CD14-positive monocyte (primary cell): ENCODE measurements around the gene CASK. TPM values are rescaled to one million over a fixed set of nuclear protein-coding genes. Genes with fewer than 3 reads are reported as not detected.

Source experiments
- DNase-seq, 3 donors: peaks; one replicate each; pipeline ENCODE4 v3.0.0-alpha.2; 2011 to 2022
- H2AFZ ChIP-seq: 2 replicates; pipeline ENCODE4 v1.6.0; 2012; ENCODE audit warnings: mild to moderate bottlenecking, low read depth, low read length, inconsistent platforms; ENCODE audit not compliant: insufficient read depth, poor library complexity, severe bottlenecking
- H3K27ac ChIP-seq, 2 donors: 1 replicate in 1 of 2; 2 replicates in 1 of 2; pipeline ENCODE4 v1.5.1; 2012 to 2013; ENCODE audit warnings: low read length in 2 of 2, control low read depth in 1 of 2, inconsistent platforms in 1 of 2, low read depth in 1 of 2, mild to moderate bottlenecking in 1 of 2
- H3K27me3 ChIP-seq, 2 donors: one replicate each; pipeline versions ENCODE4 v1.6.0 to v1.6.1; 2011 to 2013; ENCODE audit warnings: low read length in 2 of 2; ENCODE audit not compliant: control insufficient read depth in 2 of 2, insufficient read depth in 2 of 2
- H3K36me3 ChIP-seq, 2 donors: replicated peaks in 1 of 2; 1 replicate in 1 of 2; 2 replicates in 1 of 2; pipeline versions ENCODE4 v1.5.1 to v1.6.1; 2012 to 2013; ENCODE audit warnings: low read length in 2 of 2, control low read depth in 1 of 2, inconsistent platforms in 1 of 2, mild to moderate bottlenecking in 1 of 2; ENCODE audit not compliant: insufficient read depth in 2 of 2, control insufficient read depth in 1 of 2
- H3K4me1 ChIP-seq, 2 donors: 1 replicate in 1 of 2; 2 replicates in 1 of 2; pipeline versions ENCODE4 v1.5.1 to v1.6.1; 2012 to 2013; ENCODE audit warnings: low read length in 2 of 2, control low read depth in 1 of 2, inconsistent platforms in 1 of 2, mild to moderate bottlenecking in 1 of 2, moderate library complexity in 1 of 2; ENCODE audit not compliant: insufficient read depth in 2 of 2, control insufficient read depth in 1 of 2
- H3K4me2 ChIP-seq: replicated peaks from 2 replicates; pipeline ENCODE3; 2012; ENCODE audit warnings: low read length, moderate library complexity, mild to moderate bottlenecking; ENCODE audit not compliant: poor library complexity, severe bottlenecking; ENCODE audit errors: extremely low read depth
- H3K4me3 ChIP-seq, 3 experiments: fragments of 200-600 bp in 1 of 3; sonication (generic) in 1 of 3; replicated peaks in 1 of 3; 1 replicate in 2 of 3; 2 replicates in 1 of 3; pipeline ENCODE4 v1.5.1; 2011 to 2013; ENCODE audit warnings: low read length in 3 of 3, mild to moderate bottlenecking in 3 of 3, control low read depth in 2 of 3, low read depth in 2 of 3, inconsistent platforms in 1 of 3, moderate library complexity in 1 of 3
- H3K79me2 ChIP-seq: 2 replicates; pipeline ENCODE4 v1.6.0; 2012; ENCODE audit warnings: mild to moderate bottlenecking, control low read depth, inconsistent platforms, low read length, moderate library complexity; ENCODE audit not compliant: insufficient read depth
- H3K9ac ChIP-seq: 2 replicates; pipeline ENCODE4 v1.6.0; 2017; ENCODE audit warnings: low read length, mild to moderate bottlenecking; ENCODE audit not compliant: insufficient read depth, poor library complexity, severe bottlenecking
- H3K9me3 ChIP-seq, 2 donors: replicated peaks in 1 of 2; 1 replicate in 1 of 2; 2 replicates in 1 of 2; pipeline versions ENCODE4 v1.5.1 to v1.6.1; 2012 to 2013; ENCODE audit warnings: low read length in 2 of 2, control low read depth in 1 of 2; ENCODE audit not compliant: control insufficient read depth in 1 of 2, insufficient read depth in 1 of 2
- H4K20me1 ChIP-seq: 2 replicates; pipeline ENCODE4 v1.6.0; 2012; ENCODE audit warnings: mild to moderate bottlenecking, low read length, control low read depth, moderate library complexity; ENCODE audit not compliant: insufficient read depth
- H3K27ac Mint-ChIP-seq, 7 donors: one replicate each; pipeline ENCODE4 v1.8.0; 2020; ENCODE audit warnings: mild to moderate bottlenecking in 7 of 7, mixed read lengths in 7 of 7, moderate library complexity in 6 of 7, inconsistent platforms in 2 of 7
- H3K27me3 Mint-ChIP-seq, 3 donors: one replicate each; pipeline ENCODE4 v1.8.0; 2021 to 2022; ENCODE audit warnings: low read depth in 3 of 3, mild to moderate bottlenecking in 3 of 3, mixed read lengths in 3 of 3, moderate library complexity in 3 of 3, inconsistent platforms in 1 of 3
- H3K36me3 Mint-ChIP-seq, 2 donors: one replicate each; pipeline ENCODE4 v1.8.0; 2020; ENCODE audit warnings: mixed read lengths in 2 of 2, inconsistent platforms in 1 of 2, mild to moderate bottlenecking in 1 of 2
- H3K4me1 Mint-ChIP-seq: one replicate; pipeline ENCODE4 v1.8.0; 2020; ENCODE audit warnings: mild to moderate bottlenecking, mixed read lengths
- H3K4me3 Mint-ChIP-seq, 2 donors: one replicate each; pipeline ENCODE4 v1.8.0; 2020; ENCODE audit warnings: mild to moderate bottlenecking in 2 of 2, mixed read lengths in 2 of 2, moderate library complexity in 1 of 2
- H3K9me3 Mint-ChIP-seq, 7 donors: one replicate each; pipeline ENCODE4 v1.8.0; 2020 to 2022; ENCODE audit warnings: mixed read lengths in 7 of 7, mild to moderate bottlenecking in 6 of 7, moderate library complexity in 6 of 7, inconsistent platforms in 2 of 7
- CTCF ChIP-seq: fragments of 200-600 bp; IDR thresholded peaks from one replicate; pipeline ENCODE4 v1.8.0; 2022; ENCODE audit warnings: antibody characterized with exemption, mild to moderate bottlenecking
- WGBS: methylation state at CpG from one replicate; pipeline ENCODE4 v1.1.5; 2013; ENCODE audit warnings: missing lambda C conversion rate; ENCODE audit not compliant: insufficient coverage; 5-methylcytosine and 5-hydroxymethylcytosine counted together
- intact Hi-C, 2 donors: fragments of 100-400 bp; cut with micrococcal nuclease; formaldehyde crosslinking; loops; one replicate each; pipeline versions ENCODE4 v1.15.0 to v1.15.1; 2023
- polyA plus RNA-seq, 3 donors: library from polyadenylated mRNA; depleted of rRNA in 1 of 3; unstranded in 2 of 3; stranded (reverse) in 1 of 3; fragments of 300-500 nt in 2 of 3; fragments of >200 nt in 1 of 3; fragmentation: Illumina TruSeq in 2 of 3; gene quantifications; 1 replicate in 2 of 3; 2 replicates in 1 of 3; pipeline ENCODE4 v1.2.3, GENCODE V29; 2012 to 2021

CASK gene
- polyA plus RNA-seq, 3 donors, result 0.48 to 7.4 (median 2.5) TPM

DNA sequence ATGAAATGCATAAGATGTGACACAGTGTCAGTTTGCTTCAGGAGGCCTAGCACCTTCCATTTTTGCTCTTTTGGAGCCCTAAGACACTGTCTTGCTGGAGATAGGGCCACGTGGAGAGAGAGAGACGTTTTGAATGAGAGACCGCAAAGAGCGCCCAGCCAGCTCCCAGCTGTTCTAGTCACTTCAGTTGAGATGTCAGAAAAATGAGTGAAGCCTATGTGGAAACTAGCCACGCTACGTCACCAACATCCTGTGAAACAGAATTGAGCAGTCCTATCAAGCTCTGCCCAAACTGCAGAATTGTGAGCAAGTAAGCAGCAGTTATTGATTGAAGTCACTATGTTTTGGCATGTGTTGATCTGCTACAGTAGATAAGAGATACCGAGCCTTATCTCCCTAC lies 186.3 kb downstream of the CASK start:
- Histone ChIP-seq H3K79me2 (no peaks in the 10 kb centered on the region), H3K9me3 (no peaks in the 10 kb centered on the region), H3K4me2 (no peak overlapping the region), H4K20me1 (no peaks in the 10 kb centered on the region), H3K27me3 (peaks cover 0 to 6% of the 10 kb centered on the region in 2 donors), H3K4me3 (no peak overlapping the region), H3K9ac (no peak overlapping the region), H3K4me1 (peaks cover 9 to 10% of the 10 kb centered on the region in 2 donors), H2AFZ (no peak overlapping the region), H3K36me3 (no peaks in the 10 kb centered on the region), H3K27ac (no peak overlapping the region)
- peaks cover 0 to 1% of the 10 kb centered on the region in 2 donors for H3K36me3 Mint-ChIP-seq
- H3K4me1 Mint-ChIP-seq, result peaks cover 20% of the 10 kb centered on the region
- 66% methylated on average over 4 of the region's 7 CpGs for WGBS
- peak in 1 of 3 donors; percentile 3 for DNase-seq
- intact Hi-C loops, result no loop called here
- no peaks in the 10 kb centered on the region for H3K9me3 Mint-ChIP-seq
- no peak overlapping the region for H3K27ac Mint-ChIP-seq
- H3K27me3 Mint-ChIP-seq, result peaks cover 0 to 6% (median 1%) of the 10 kb centered on the region in 3 donors
- peak overlapping the region in 1 of 2 donors; percentile 35 for H3K4me3 Mint-ChIP-seq
- TF ChIP-seq CTCF, result no peak

- Mint-ChIP-seq H3K36me3 (peaks cover 0 to 1% of the 10 kb centered on the region in 2 donors), H3K4me1 (peaks cover 25% of the 10 kb centered on the region), H3K9me3 (no peaks in the 10 kb centered on the region), H3K27ac (no peak overlapping the region), H3K27me3 (peaks cover 0 to 6% (median 1%) of the 10 kb centered on the region in 3 donors), H3K4me3 (no peak overlapping the region)
- Histone ChIP-seq H3K4me2 (no peak overlapping the region), H2AFZ (no peak overlapping the region), H3K9ac (no peak overlapping the region), H3K27ac (no peak overlapping the region), H3K27me3 (peaks cover 0 to 2% of the 10 kb centered on the region in 2 donors), H4K20me1 (no peaks in the 10 kb centered on the region), H3K4me3 (no peak overlapping the region), H3K36me3 (no peaks in the 10 kb centered on the region), H3K79me2 (no peaks in the 10 kb centered on the region), H3K9me3 (no peaks in the 10 kb centered on the region), H3K4me1 (peaks cover 9 to 10% of the 10 kb centered on the region in 2 donors)
- DNase-seq, result peak in 2 of 3 donors; percentile 5 to 14
- intact Hi-C loops, result no loop called here
- no CpG with 5 or more reads among the region's 1 CpG for WGBS
- TF ChIP-seq CTCF, result peak; percentile 42
Measured at GRCh38 chrX:41734530-41734929, 188.8 kb downstream of the CASK start.
